C4-2B (cell line): ENCODE results near the gene PIPOX.

Source experiments
- ZFX ChIP-seq: fragments of 450-650 bp; IDR thresholded peaks from 2 replicates; pipeline ENCODE4 v1.6.1; 2017
- TF ChIP-seq, protein P1 (sequence below): fragments of 450-650 bp; conservative IDR thresholded peaks from 2 replicates; pipeline ENCODE4 v1.5.1; 2017; ENCODE audit warnings: mild to moderate bottlenecking

DNA sequence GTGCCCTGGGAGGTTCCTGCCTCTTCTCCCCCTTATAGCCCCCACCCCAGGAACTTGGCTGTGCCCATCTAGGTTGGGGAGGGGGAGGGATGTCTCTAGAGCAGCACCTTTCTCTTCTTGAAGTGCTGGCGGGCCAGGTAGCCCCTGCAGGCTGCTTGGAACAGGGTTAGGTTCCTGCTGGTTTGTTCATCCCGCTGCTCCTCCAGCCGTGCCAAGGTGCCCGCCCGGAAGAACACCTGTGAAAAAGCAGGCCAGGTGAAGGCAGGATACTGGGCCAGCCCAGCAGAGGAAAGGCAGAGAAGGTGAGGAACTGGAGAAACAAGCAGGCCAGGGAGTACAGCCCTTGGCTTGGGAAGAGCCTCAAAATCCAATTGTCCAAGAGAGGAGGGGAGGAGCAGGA is 56.6 kb downstream of the PIPOX start:
- TF ChIP-seq, protein P1, sequence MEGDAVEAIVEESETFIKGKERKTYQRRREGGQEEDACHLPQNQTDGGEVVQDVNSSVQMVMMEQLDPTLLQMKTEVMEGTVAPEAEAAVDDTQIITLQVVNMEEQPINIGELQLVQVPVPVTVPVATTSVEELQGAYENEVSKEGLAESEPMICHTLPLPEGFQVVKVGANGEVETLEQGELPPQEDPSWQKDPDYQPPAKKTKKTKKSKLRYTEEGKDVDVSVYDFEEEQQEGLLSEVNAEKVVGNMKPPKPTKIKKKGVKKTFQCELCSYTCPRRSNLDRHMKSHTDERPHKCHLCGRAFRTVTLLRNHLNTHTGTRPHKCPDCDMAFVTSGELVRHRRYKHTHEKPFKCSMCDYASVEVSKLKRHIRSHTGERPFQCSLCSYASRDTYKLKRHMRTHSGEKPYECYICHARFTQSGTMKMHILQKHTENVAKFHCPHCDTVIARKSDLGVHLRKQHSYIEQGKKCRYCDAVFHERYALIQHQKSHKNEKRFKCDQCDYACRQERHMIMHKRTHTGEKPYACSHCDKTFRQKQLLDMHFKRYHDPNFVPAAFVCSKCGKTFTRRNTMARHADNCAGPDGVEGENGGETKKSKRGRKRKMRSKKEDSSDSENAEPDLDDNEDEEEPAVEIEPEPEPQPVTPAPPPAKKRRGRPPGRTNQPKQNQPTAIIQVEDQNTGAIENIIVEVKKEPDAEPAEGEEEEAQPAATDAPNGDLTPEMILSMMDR, result no peak
- TF ChIP-seq ZFX, result no peak
